K562 (cell line): ENCODE results near the gene RAB3GAP2. TPM values are rescaled to one million over a fixed set of nuclear protein-coding genes. Genes with fewer than 3 reads are reported as not detected.

Source experiments
- ATAC-seq: fragments of 200-7000 bp; cut with Tn5 transposase; 3 replicates; pipeline ENCODE4 v1.9.1; 2020; ENCODE audit warnings: moderate library complexity
- BruUV-seq: library from RNA; stranded (reverse); fragments of 400-500 nt; replicated peaks from 2 replicates; lab custom pipeline; 2021; lab: Mats Ljungman, UMichigan
- CTCF ChIA-PET: fragments of 300-600 bp; formaldehyde crosslinking; extraction: SDS; loops from one replicate; lab custom pipeline; 2021; ENCODE audit warnings: low intra/inter-chr PET ratio; lab: Yijun Ruan, JAX
- POLR2A ChIA-PET: fragments of 300-600, 350-650 bp; sonication (Branson Sonifier 250); formaldehyde crosslinking; extraction: SDS; loops from one replicate; lab custom pipeline; 2021; ENCODE audit warnings: antibody characterized with exemption, inconsistent platforms; lab: Yijun Ruan, JAX
- DNase-seq, 4 experiments: peaks; one replicate each; pipeline versions ENCODE4 v3.0.0 to v3.0.0-alpha.2; 2011 to 2018; ENCODE audit warnings: low spot score in 3 of 4, mixed read lengths in 3 of 4; ENCODE audit errors: extremely low read depth in 1 of 4
- FAIRE-seq: peaks from 2 replicates; lab custom pipeline; 2011; peaks lifted over from hg19 to GRCh38; lab: Jason Lieb, UNC
- H2AFZ ChIP-seq: 2 replicates; pipeline ENCODE4 v1.6.0; 2011; ENCODE audit warnings: low read depth, low read length, control low read depth, inconsistent platforms
- H3K27ac ChIP-seq: fragments of 200-600 bp; 3 replicates; pipeline ENCODE4 v1.8.0; 2011; ENCODE audit warnings: low read depth, mild to moderate bottlenecking, control low read depth, inconsistent platforms, low read length, moderate library complexity, mixed read lengths; ENCODE audit errors: extremely low read depth
- H3K27me3 ChIP-seq, 2 experiments: fragments of 300-600 bp in 1 of 2; 2 replicates in 1 of 2; 3 replicates in 1 of 2; pipeline versions ENCODE4 v1.6.0 to v1.8.0; 2011; ENCODE audit warnings: inconsistent platforms in 2 of 2, low read length in 2 of 2, mild to moderate bottlenecking in 1 of 2, mixed read lengths in 1 of 2, moderate library complexity in 1 of 2; ENCODE audit not compliant: control insufficient read depth in 2 of 2, insufficient read depth in 2 of 2
- H3K36me3 ChIP-seq: fragments of 300-600 bp; 3 replicates; pipeline ENCODE4 v1.8.0; 2011; ENCODE audit warnings: mild to moderate bottlenecking, low read length, inconsistent platforms; ENCODE audit not compliant: control insufficient read depth, insufficient read depth
- H3K4me1 ChIP-seq, 2 experiments: fragments of 200-600 bp in 1 of 2; replicated peaks in 1 of 2; 2 replicates in 1 of 2; 3 replicates in 1 of 2; pipeline versions ENCODE4 v1.5.1 to v1.8.0; 2011; ENCODE audit warnings: inconsistent platforms in 2 of 2, low read length in 2 of 2, mild to moderate bottlenecking in 1 of 2, mixed read lengths in 1 of 2, moderate library complexity in 1 of 2; ENCODE audit not compliant: control insufficient read depth in 2 of 2, insufficient read depth in 2 of 2
- H3K4me2 ChIP-seq: 2 replicates; pipeline ENCODE4 v1.6.1; 2011; ENCODE audit warnings: low read length, control low read depth, inconsistent platforms, mixed read lengths; ENCODE audit not compliant: insufficient read depth
- H3K4me3 ChIP-seq: fragments of 200-600 bp; sonication (generic), shearing (Covaris generic); 2 replicates; pipeline ENCODE4 v1.5.1; 2016; ENCODE audit warnings: control low read depth, inconsistent platforms
- H3K79me2 ChIP-seq: fragments of 200-600 bp; 3 replicates; pipeline ENCODE4 v1.8.0; 2011; ENCODE audit warnings: low read length, inconsistent platforms; ENCODE audit not compliant: control insufficient read depth, insufficient read depth
- H3K9ac ChIP-seq, 2 experiments: 2 replicates each; pipeline versions ENCODE4 v1.6.0 to v1.6.1; 2011; ENCODE audit warnings: low read depth in 2 of 2, low read length in 2 of 2, control low read depth in 1 of 2, inconsistent platforms in 1 of 2, mild to moderate bottlenecking in 1 of 2, mixed read lengths in 1 of 2; ENCODE audit not compliant: insufficient read depth in 1 of 2
- H3K9me1 ChIP-seq: one replicate; pipeline ENCODE4 v1.6.0; 2011; ENCODE audit warnings: inconsistent platforms, mild to moderate bottlenecking, low read length, moderate library complexity; ENCODE audit not compliant: control insufficient read depth, insufficient read depth
- H3K9me3 ChIP-seq: replicated peaks from 2 replicates; pipeline ENCODE4 v1.5.1; 2011; ENCODE audit warnings: low read depth, low read length, inconsistent platforms; ENCODE audit not compliant: control insufficient read depth, insufficient read depth
- H4K20me1 ChIP-seq: replicated peaks from 2 replicates; pipeline ENCODE4 v1.6.1; 2011; ENCODE audit warnings: low read length, inconsistent platforms, mixed read lengths; ENCODE audit not compliant: control insufficient read depth, insufficient read depth
- BACH1 ChIP-seq: fragments of 200-800 bp; sonication (Bioruptor generic); IDR thresholded peaks from 2 replicates; pipeline ENCODE4 v1.6.1; 2016; ENCODE audit warnings: missing genetic modification characterization, missing compliant biosample characterization
- DEAF1 ChIP-seq: fragments of 450-650 bp; formaldehyde crosslinking; IDR thresholded peaks from 2 replicates; pipeline ENCODE4 v1.4.0; 2020; ENCODE audit warnings: mild to moderate bottlenecking, moderate library complexity
- NCOR1 ChIP-seq: fragments of 450-650 bp; IDR thresholded peaks from 2 replicates; pipeline ENCODE4 v1.6.1; 2016; ENCODE audit warnings: mild to moderate bottlenecking, moderate library complexity
- NR2C1 ChIP-seq, 2 experiments: fragments of 450-650 bp; IDR thresholded peaks; 2 replicates each; pipeline ENCODE4 v1.6.1; 2017; ENCODE audit warnings: mild to moderate bottlenecking in 2 of 2, antibody characterized with exemption in 1 of 2, inconsistent platforms in 1 of 2, missing compliant biosample characterization in 1 of 2, missing genetic modification characterization in 1 of 2
- NR2C2 ChIP-seq, 2 experiments: fragments of 200-800 bp in 1 of 2; sonication (Bioruptor generic) in 1 of 2; sonication (generic) in 1 of 2; formaldehyde crosslinking in 1 of 2; IDR thresholded peaks; 2 replicates each; pipeline versions ENCODE4 v1.6.1 to v1.8.0; 2016 to 2022; ENCODE audit warnings: mild to moderate bottlenecking in 1 of 2, missing compliant biosample characterization in 1 of 2, missing genetic modification characterization in 1 of 2, missing genetic modification reagents in 1 of 2
- PTTG1 ChIP-seq: fragments of 450-650 bp; IDR thresholded peaks from 2 replicates; pipeline ENCODE4 v1.6.1; 2016; ENCODE audit warnings: low read depth, mild to moderate bottlenecking, missing genetic modification characterization, missing compliant biosample characterization
- SFPQ ChIP-seq: fragments of 200-400 bp; formaldehyde crosslinking; IDR thresholded peaks from 2 replicates; pipeline ENCODE4 v1.6.1; 2017; ENCODE audit warnings: mild to moderate bottlenecking, low read depth, low read length, moderate library complexity
- THAP12 ChIP-seq: fragments of 250-450 bp; sonication (Bioruptor Pico); IDR thresholded peaks from 2 replicates; pipeline ENCODE4 v1.9.0; 2021; ENCODE audit warnings: mild to moderate bottlenecking, inconsistent platforms
- ZNF589 ChIP-seq: fragments of 200-800 bp; sonication (Bioruptor generic); IDR thresholded peaks from 2 replicates; pipeline ENCODE4 v1.6.1; 2016; ENCODE audit warnings: low read depth, missing genetic modification characterization, missing compliant biosample characterization
- WGBS: fragments of 100-300 bp; shearing (Covaris generic); methylation state at CpG from one replicate; pipeline ENCODE4 v1.1.6; 2016; ENCODE audit warnings: low coverage, mixed read lengths; ENCODE audit not compliant: insufficient coverage; ENCODE audit errors: missing lambda C conversion rate; 5-methylcytosine and 5-hydroxymethylcytosine counted together
- in situ Hi-C: fragments of 300-500 bp; cut with MboI; formaldehyde crosslinking; loops from 4 replicates; pipeline ENCODE4 v1.15.0; 2018; ENCODE audit warnings: inconsistent platforms, mixed read lengths
- intact Hi-C: fragments of 100-400 bp; cut with micrococcal nuclease; formaldehyde crosslinking; loops from 2 replicates; pipeline ENCODE4 v1.14.2; 2022
- polyA plus RNA-seq, 8 experiments: library from polyadenylated mRNA; depleted of rRNA in 4 of 8; stranded (reverse) in 5 of 8; unstranded in 3 of 8; fragments of >200 nt; fragmentation: Nextera tagmentation in 2 of 8; fragmentation: Illumina TruSeq in 1 of 8; extraction: Ambion mirVana in 2 of 8; extraction: Trizol in 1 of 8; gene quantifications; 2 replicates each; pipeline versions ENCODE4 v1.2.1 to v1.2.3, GENCODE V29; 2011 to 2014; ENCODE audit warnings: inconsistent platforms in 1 of 8, missing spikeins in 1 of 8
- total RNA-seq, 7 experiments: library from RNA; depleted of rRNA in 6 of 7; stranded (reverse); fragments of >200 nt in 6 of 7; fragmentation: Illumina TruSeq in 2 of 7; extraction: Trizol in 2 of 7; gene quantifications; 2 replicates each; pipeline versions ENCODE4 v1.2.1 to v1.2.3, GENCODE V29; 2011 to 2021; ENCODE audit warnings: low replicate concordance in 1 of 7

The RAB3GAP2 gene
- total and polyA plus RNA-seq, 9 of the 15 experiments (the other 6 are each of a cell fraction or from before 2014, with no cell fraction given) = 14.1 to 69.1 (median 32.2) TPM

- TF ChIP-seq THAP12 (CRISPR knock-in tag) = no peak
- TF ChIP-seq, all 486 proteins: peak for 0
Measured at GRCh38 chr1:220303871-220304270, 31.6 kb upstream of the RAB3GAP2 start (continued).

GRCh38 chr1:220301630-220302029 is 29.4 kb upstream of the RAB3GAP2 start:
- no peaks in the 10 kb centered on the region for H3K79me2 ChIP-seq
- no peaks in the 10 kb centered on the region for H4K20me1 ChIP-seq
- H3K4me2 ChIP-seq = no peak overlapping the region
- no peaks in the 10 kb centered on the region; a peak in 1 of 5 replicates for H3K27me3 ChIP-seq
- no peaks in the 10 kb centered on the region for H3K9me1 ChIP-seq
- no peaks in the 10 kb centered on the region for H3K9me3 ChIP-seq
- ChIA-PET CTCF (no interaction called here), POLR2A (interaction anchor here (0.9 kb wide), 1 partner anchor 13 kb away, joined by 5 read pairs; no protein-coding TSS in a partner anchor)
- H3K9ac ChIP-seq = no peak overlapping the region
- ATAC-seq (no peak), FAIRE-seq (no peak), DNase-seq (no peak)
- peaks cover 3 to 5% of the 10 kb centered on the region in 2 experiments; a peak in 3 of 5 replicates for H3K4me1 ChIP-seq
- TF ChIP-seq SFPQ = no peak
- TF ChIP-seq ZNF589 (CRISPR knock-in tag) = 0 out of 2 replicates have a peak, but pooled peaks have one; percentile 32
- 0 out of 2 replicates have a peak, but pooled peaks have one; percentile 29 for TF ChIP-seq PTTG1 (tag)
- no peak for TF ChIP-seq NCOR1
- no peak for TF ChIP-seq NR2C1 (IDR thresholded peaks at IDR 0.05)
- TF ChIP-seq NR2C1 (tag; IDR thresholded peaks at IDR 0.05) = peak; percentile 45; the same call in 1 of the 2 replicates
- TF ChIP-seq DEAF1 (CRISPR knock-in tag) = no peak
- TF ChIP-seq BACH1 (tag) = peak; percentile 51
- no peak for TF ChIP-seq NR2C2 (CRISPR knock-in tag; IDR thresholded peaks at IDR 0.05)
- no peak for TF ChIP-seq NR2C2 (tag; IDR thresholded peaks at IDR 0.05)
- intact Hi-C loops = no loop called here
- no TSS peak for BruUV-seq
- H3K4me3 ChIP-seq = no peak overlapping the region
- WGBS = 10% methylated on average over 2 of the region's 2 CpGs
- in situ Hi-C loops = no loop called here
- H3K27ac ChIP-seq = no peak overlapping the region
- H3K36me3 ChIP-seq = no peaks in the 10 kb centered on the region
- H2AFZ ChIP-seq = peak overlapping the region; percentile 6; the same call in 1 of the 2 replicates
